Eye (tissue), 1 donor: ENCODE results near the gene TST.
A peak's percentile ranks its signal among the peaks of the same experiment; 100 is the strongest.

Experiments
- DNase-seq: peaks from one replicate; pipeline ENCODE4 v3.0.0-alpha.2; 2015

TST gene

GRCh38 chr22:37019309-37020191, at the start of gene TST, which contains the start of gene MPST:
Gene TST (minus strand): TSS chr22:37019447. CDS start chr22:37018732, 715 bp downstream.
Gene MPST (plus strand): TSS chr22:37019742. CDS start chr22:37019837, 95 bp downstream.
- DNase-seq = peak; percentile 92

- DNase-seq = peak; percentile 45
Measured at GRCh38 chr22:37068859-37069258, 49.6 kb upstream of the TST start.

GRCh38 chr22:37067428-37067827, 48.2 kb upstream of the TST start:
- no peak for DNase-seq

GRCh38 chr22:37065961-37066360, 46.7 kb upstream of the TST start:
- no peak for DNase-seq

GRCh38 chr22:37065180-37065579, 45.9 kb upstream of the TST start:
- DNase-seq = no peak

GRCh38 chr22:37064553-37064952, 45.3 kb upstream of the TST start:
- no peak for DNase-seq

- DNase-seq = no peak
Measured at GRCh38 chr22:37063431-37064420, 44.5 kb upstream of the TST start.

- DNase-seq = no peak
Measured at GRCh38 chr22:37062702-37063381, 43.6 kb upstream of the TST start.

GRCh38 chr22:37062376-37062675, 43.1 kb upstream of the TST start:
- DNase-seq = no peak

GRCh38 chr22:37061611-37062375, 42.5 kb upstream of the TST start:
- DNase-seq = no peak

GRCh38 chr22:37060801-37061610, 41.8 kb upstream of the TST start:
- no peak for DNase-seq

GRCh38 chr22:37059876-37060449, 40.7 kb upstream of the TST start:
- DNase-seq = no peak

- no peak for DNase-seq
Measured at GRCh38 chr22:37058917-37059701, 39.9 kb upstream of the TST start.

GRCh38 chr22:37057796-37058510, 38.7 kb upstream of the TST start:
- DNase-seq = no peak

- no peak for DNase-seq
Measured at GRCh38 chr22:37057226-37057625, 38.0 kb upstream of the TST start.

- DNase-seq = no peak
Measured at GRCh38 chr22:37056246-37056645, 37.0 kb upstream of the TST start.

- DNase-seq = no peak
Measured at GRCh38 chr22:37054600-37055365, 35.5 kb upstream of the TST start.

- no peak for DNase-seq
Measured at GRCh38 chr22:37054056-37054395, 34.8 kb upstream of the TST start.
